Stimulated activated CD4-positive, alpha-beta T cell treated with anti-CD3 and anti-CD28 coated beads, Interleukin-12 subunit alpha, Interleukin-12 subunit beta, amount 100 ng/mL, for 48 hours (primary cell): ENCODE results near the gene CHKB.
"Not testable (repeated sequence)": the region's sequence is repeated elsewhere in the genome, so short reads cannot be mapped to it uniquely, and the experiment has no call there.

Experiments used
- DNase-seq, 3 donors: peaks; one replicate each; pipeline ENCODE4 v3.0.0-alpha.2; 2020; ENCODE audit warnings: low read depth in 2 of 3, low spot score in 1 of 3

The CHKB gene

GRCh38 chr22:50612528-50613221 is 30.0 kb upstream of the CHKB start:
- no peak for DNase-seq

GRCh38 chr22:50612168-50612527 is 29.5 kb upstream of the CHKB start:
- DNase-seq = no peak

- no peak for DNase-seq
Measured at GRCh38 chr22:50611341-50612060, 28.9 kb upstream of the CHKB start.

- no peak for DNase-seq
Measured at GRCh38 chr22:50610581-50610980, 27.9 kb upstream of the CHKB start.

GRCh38 chr22:50610041-50610451 is 27.4 kb upstream of the CHKB start:
- no peak for DNase-seq

- no peak for DNase-seq
Measured at GRCh38 chr22:50609599-50609998, 26.9 kb upstream of the CHKB start.

- DNase-seq = no peak
Measured at GRCh38 chr22:50608996-50609395, 26.3 kb upstream of the CHKB start.

- not testable (repeated sequence) for DNase-seq
Measured at GRCh38 chr22:50608058-50608840, 25.6 kb upstream of the CHKB start.

GRCh38 chr22:50607659-50608020 is 25.0 kb upstream of the CHKB start:
- DNase-seq = no peak

- DNase-seq = no peak
Measured at GRCh38 chr22:50606946-50607658, 24.5 kb upstream of the CHKB start.

GRCh38 chr22:50606165-50606945 is 23.7 kb upstream of the CHKB start:
- DNase-seq = no peak

GRCh38 chr22:50605613-50606074 is 23.0 kb upstream of the CHKB start:
- no peak for DNase-seq

GRCh38 chr22:50605002-50605612 is 22.5 kb upstream of the CHKB start:
- no peak for DNase-seq

- DNase-seq = no peak
Measured at GRCh38 chr22:50604256-50605001, 21.8 kb upstream of the CHKB start.

GRCh38 chr22:50603511-50604255 is 21.0 kb upstream of the CHKB start:
- no peak for DNase-seq

GRCh38 chr22:50602338-50602700 is 19.7 kb upstream of the CHKB start:
- no peak for DNase-seq

GRCh38 chr22:50601669-50602337 is 19.2 kb upstream of the CHKB start:
- no peak for DNase-seq

- no peak for DNase-seq
Measured at GRCh38 chr22:50600967-50601668, 18.5 kb upstream of the CHKB start.
